Activated CD4-positive, CD25-positive, alpha-beta regulatory T cell treated with anti-CD3 and anti-CD28 coated beads, Interleukin-2, amount 50 U/mL, for 24 hours (primary cell): Measurements from ENCODE around the gene ARG1.
A peak's percentile ranks its signal among the peaks of the same experiment; 100 is the strongest.

Source experiments
- ATAC-seq, 2 donors: fragments of 150-1000 bp; cut with Tn5 transposase; one replicate each; pipeline ENCODE4 v1.10.0; 2021; ENCODE audit warnings: mild to moderate bottlenecking in 1 of 2, moderate library complexity in 1 of 2

Gene ARG1

GRCh38 chr6:131587909-131588308 is 14.9 kb downstream of the ARG1 start:
- no peak for ATAC-seq

GRCh38 chr6:131588643-131589042 is 15.6 kb downstream of the ARG1 start:
- ATAC-seq: no peak

DNA sequence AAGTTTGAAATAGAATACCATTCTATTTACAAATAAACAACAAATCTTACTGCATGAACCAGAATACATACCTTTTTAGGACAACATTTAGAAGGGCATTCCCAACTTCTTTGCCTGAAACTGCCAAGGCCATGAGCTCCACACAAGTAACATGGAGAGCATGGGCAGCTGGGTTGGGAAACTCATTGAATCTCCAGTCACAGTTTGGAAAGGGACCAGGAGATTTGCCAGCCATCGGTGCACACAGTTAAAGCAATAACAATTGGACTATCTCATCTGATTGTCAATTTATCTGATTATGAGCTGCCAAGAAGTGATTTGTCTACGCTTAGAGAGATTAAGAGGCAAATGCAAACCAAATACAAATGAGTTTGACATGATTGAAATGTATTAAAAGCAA is 19.9 kb downstream of the ARG1 start:
- no peak for ATAC-seq

GRCh38 chr6:131594074-131594473 is 21.0 kb downstream of the ARG1 start:
- no peak for ATAC-seq

DNA sequence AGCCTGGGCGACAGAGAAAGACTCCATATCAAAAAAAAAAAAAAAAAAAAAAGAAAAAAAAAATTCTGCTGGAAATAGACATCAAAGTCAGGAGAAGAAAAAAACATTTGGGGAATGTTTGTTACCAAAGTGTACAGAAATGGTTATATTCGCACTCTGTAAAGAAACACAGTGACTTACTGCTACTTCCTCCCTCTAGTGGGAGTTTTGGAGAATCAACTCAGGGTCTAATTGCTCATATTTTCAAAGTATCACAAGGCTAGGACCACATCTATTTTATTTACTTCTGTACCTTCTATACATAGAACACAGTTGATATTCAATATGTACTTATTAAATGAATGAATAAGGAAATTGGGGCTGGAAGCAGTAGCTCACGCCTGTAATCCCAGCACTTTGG is 24.4 kb downstream of the ARG1 start:
- ATAC-seq: no peak

DNA sequence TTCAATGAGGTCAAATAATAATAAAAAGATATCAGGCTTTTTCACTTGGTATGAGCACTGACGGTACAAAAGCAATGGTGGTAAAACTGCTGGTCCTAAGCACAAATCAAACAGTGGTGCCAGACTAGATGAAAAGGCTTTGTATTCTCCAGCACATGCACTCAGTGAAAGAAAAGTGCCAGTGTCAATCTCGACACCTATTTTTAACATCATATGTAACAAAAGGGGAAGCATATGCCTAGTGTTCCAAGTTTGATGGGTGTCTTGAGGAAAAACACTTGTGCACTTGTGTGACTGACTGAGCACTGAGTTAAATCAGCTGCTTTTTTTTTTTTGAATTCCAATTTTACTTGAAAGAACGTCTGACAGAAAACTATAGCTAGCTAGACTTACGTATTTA is 27.7 kb downstream of the ARG1 start:
- no peak for ATAC-seq

GRCh38 chr6:131602781-131603312 is 29.8 kb downstream of the ARG1 start:
- no peak for ATAC-seq

DNA sequence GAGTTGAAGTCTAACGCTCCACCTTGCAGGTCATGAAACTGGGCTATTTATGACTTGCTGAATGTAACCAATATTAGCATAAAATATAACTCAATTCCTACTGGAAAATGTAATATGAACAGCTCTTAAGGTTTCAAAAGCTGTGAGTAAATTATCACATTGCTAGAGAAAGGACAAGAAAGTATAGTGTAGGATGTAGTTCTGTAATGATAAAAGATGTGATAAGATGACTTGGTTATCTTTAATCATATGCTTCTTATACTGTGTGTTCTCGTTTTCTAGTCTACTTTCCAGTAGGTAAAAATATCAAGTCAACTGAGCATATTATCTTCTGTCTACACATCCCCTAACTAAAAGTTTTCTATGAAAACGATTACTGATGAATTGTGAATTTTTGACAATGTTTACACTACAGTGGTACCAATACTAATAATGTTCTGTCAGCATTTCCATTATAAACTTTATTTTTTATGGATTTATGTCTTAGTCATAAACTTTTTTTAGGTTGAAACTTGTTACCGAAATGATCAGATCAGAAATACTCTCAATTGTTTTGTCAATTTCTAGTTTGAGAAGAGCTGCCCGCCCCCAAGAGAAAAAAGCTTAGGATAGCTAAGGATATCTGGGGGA is 40.4 kb downstream of the ARG1 start:
- no peak for ATAC-seq

- no peak for ATAC-seq
Measured at GRCh38 chr6:131615275-131615674, 42.2 kb downstream of the ARG1 start.

- peak; percentile 92 to 94 for ATAC-seq
Measured at GRCh38 chr6:131627724-131628682, 55.0 kb downstream of the ARG1 start, which contains the start of gene MED23. Gene MED23, minus strand, starts transcription at chr6:131628242. Its CDS starts 193 bp downstream, at chr6:131628049.

GRCh38 chr6:131628726-131629125 is 55.7 kb downstream of the ARG1 start:
- ATAC-seq: peak in 1 of 2 donors; percentile 16

DNA sequence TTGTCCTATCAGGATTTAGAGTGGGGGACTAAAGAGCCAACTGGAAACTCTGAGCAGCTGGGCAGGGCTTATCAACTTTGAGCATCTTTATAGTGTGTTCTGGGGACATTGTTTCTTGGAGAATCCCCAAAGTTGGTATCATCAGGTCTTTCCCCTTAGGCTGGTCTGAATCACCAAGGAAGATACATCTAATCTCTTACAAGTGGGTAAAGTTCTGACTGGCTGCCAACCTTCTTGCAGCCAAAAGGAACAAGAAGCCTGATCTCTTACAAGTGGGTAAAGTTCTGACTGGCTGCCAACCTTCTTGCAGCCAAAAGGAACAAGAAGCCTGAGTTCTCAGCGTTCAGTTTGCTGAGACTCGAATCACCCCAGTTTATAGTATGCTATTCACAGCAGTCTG is 56.6 kb downstream of the ARG1 start:
- ATAC-seq: no peak

GRCh38 chr6:131631625-131632289 is 58.7 kb downstream of the ARG1 start:
- ATAC-seq: no peak
